ENCODE data around the gene MGLL. TPM values are rescaled to one million over a fixed set of nuclear protein-coding genes. Genes with fewer than 3 reads are reported as not detected.

MGLL gene
- total RNA-seq, 4 donors from 2014 or later = 37.9 to 54.3 (median 45.2) TPM

DNA sequence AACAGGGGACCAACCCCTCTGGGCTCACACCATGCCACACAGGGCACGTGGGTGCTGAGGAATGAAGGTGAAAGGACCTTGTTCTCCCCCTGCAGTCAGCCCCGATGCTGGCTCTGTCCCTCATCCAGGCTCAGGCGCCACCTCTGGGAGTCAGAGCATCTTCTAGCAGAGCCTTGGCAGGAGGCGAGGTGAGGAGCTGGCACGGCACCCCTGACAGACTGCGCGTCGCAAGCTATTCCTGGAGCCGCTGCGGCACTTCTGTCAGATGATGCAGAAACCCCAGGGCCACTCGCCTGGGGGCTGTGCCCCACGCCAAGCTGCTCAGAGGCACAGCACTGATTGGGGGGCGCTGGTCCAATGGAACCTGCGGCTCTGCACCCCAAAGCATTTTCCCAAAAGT, 62.0 kb downstream of the MGLL start:
- Histone ChIP-seq H3K4me3 (no peak overlapping the region), H3K9me3 (no peaks in the 10 kb centered on the region), H3K4me1 (peaks cover 10% of the 10 kb centered on the region), H3K36me3 (no peaks in the 10 kb centered on the region), H3K27ac (no peak overlapping the region), H3K27me3 (no peaks in the 10 kb centered on the region)
- 71% methylated on average over 1 of the region's 14 CpGs for WGBS
- TF ChIP-seq EP300 (IDR thresholded peaks at IDR 0.05) (no peak), POLR2AphosphoS5 (IDR thresholded peaks at IDR 0.05) (no peak), POLR2A (IDR thresholded peaks at IDR 0.05) (no peak)
- TF ChIP-seq, protein P1, sequence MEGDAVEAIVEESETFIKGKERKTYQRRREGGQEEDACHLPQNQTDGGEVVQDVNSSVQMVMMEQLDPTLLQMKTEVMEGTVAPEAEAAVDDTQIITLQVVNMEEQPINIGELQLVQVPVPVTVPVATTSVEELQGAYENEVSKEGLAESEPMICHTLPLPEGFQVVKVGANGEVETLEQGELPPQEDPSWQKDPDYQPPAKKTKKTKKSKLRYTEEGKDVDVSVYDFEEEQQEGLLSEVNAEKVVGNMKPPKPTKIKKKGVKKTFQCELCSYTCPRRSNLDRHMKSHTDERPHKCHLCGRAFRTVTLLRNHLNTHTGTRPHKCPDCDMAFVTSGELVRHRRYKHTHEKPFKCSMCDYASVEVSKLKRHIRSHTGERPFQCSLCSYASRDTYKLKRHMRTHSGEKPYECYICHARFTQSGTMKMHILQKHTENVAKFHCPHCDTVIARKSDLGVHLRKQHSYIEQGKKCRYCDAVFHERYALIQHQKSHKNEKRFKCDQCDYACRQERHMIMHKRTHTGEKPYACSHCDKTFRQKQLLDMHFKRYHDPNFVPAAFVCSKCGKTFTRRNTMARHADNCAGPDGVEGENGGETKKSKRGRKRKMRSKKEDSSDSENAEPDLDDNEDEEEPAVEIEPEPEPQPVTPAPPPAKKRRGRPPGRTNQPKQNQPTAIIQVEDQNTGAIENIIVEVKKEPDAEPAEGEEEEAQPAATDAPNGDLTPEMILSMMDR (IDR thresholded peaks at IDR 0.05) = no peak
- no peak for DNase-seq (ENCODE audit: low spot score in 2 of 2)

DNA sequence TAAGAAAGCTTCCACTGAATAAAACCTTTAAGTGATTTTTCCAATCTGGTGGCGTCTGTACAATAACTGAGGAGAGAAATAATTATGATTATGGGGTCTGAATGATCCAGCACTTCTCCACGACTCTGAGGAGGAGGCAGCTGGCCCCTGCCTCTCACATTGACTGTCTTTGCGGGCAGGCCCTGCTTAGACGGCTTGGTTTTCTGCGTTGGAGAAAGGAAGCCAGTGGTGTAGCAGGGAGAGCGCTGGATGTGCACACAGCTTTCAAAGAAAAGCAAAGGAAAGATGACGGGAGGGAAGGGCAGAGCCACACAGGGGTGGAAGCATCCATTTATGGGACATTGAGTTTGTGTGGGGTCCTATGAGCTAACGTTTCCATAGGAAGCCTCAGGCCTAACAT, 62.5 kb downstream of the MGLL start:
- Histone ChIP-seq H3K4me1 (peaks cover 10% of the 10 kb centered on the region), H3K9me3 (no peaks in the 10 kb centered on the region), H3K27me3 (no peaks in the 10 kb centered on the region), H3K27ac (no peak overlapping the region), H3K4me3 (no peak overlapping the region), H3K36me3 (no peaks in the 10 kb centered on the region)
- no peak for DNase-seq (ENCODE audit: low spot score in 2 of 2)
- WGBS = 86% methylated on average over 8 of the region's 8 CpGs
- TF ChIP-seq POLR2AphosphoS5 (IDR thresholded peaks at IDR 0.05) (no peak), EP300 (IDR thresholded peaks at IDR 0.05) (no peak), POLR2A (IDR thresholded peaks at IDR 0.05) (no peak)
- TF ChIP-seq, protein P1 (IDR thresholded peaks at IDR 0.05) = no peak

- 92% methylated on average over 3 of the region's 3 CpGs for WGBS
- TF ChIP-seq POLR2A (IDR thresholded peaks at IDR 0.05) (no peak), EP300 (IDR thresholded peaks at IDR 0.05) (no peak)
- TF ChIP-seq, protein P1 (IDR thresholded peaks at IDR 0.05) = no peak
Measured at GRCh38 chr3:127758013-127758412, 64.3 kb downstream of the MGLL start.

DNA sequence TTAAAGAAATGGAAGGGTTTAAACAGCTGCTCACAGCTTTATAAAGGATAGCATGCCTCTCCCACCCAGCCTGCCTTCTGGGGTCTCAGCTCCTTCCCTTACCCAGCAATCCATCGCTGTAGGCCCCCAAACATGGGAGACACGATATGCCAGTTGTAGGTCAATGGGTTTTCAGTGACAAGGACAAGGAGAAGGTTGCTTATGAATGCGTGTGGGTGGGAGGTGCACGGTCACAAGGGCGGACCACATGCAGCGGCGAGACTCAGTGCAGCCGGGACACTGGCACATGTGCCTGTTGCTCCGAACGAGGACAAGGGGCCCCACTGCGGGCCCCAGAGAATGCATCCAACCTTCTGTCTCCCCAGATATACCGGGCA, 67.0 kb downstream of the MGLL start:
- no peak for DNase-seq (ENCODE audit: low spot score in 2 of 2)
- Histone ChIP-seq H3K9me3 (no peaks in the 10 kb centered on the region), H3K4me3 (no peak overlapping the region), H3K27ac (no peak overlapping the region), H3K4me1 (peaks cover 7% of the 10 kb centered on the region), H3K27me3 (no peaks in the 10 kb centered on the region), H3K36me3 (no peaks in the 10 kb centered on the region)
- WGBS = 94% methylated on average over 12 of the region's 12 CpGs
- TF ChIP-seq POLR2A (IDR thresholded peaks at IDR 0.05) (no peak), POLR2AphosphoS5 (IDR thresholded peaks at IDR 0.05) (no peak), EP300 (IDR thresholded peaks at IDR 0.05) (no peak)
- TF ChIP-seq, protein P1 (IDR thresholded peaks at IDR 0.05) = no peak

More at GRCh38 chr3:127758013-127758412, 64.3 kb downstream of the MGLL start:
- no peak overlapping the region for H3K27ac ChIP-seq
- no peaks in the 10 kb centered on the region for H3K36me3 ChIP-seq
- H3K9me3 ChIP-seq = no peaks in the 10 kb centered on the region
- no peak for DNase-seq (ENCODE audit: low spot score in 2 of 2)
- H3K4me3 ChIP-seq = no peak overlapping the region
- H3K27me3 ChIP-seq = no peaks in the 10 kb centered on the region
- H3K4me1 ChIP-seq = peaks cover 7% of the 10 kb centered on the region

GRCh38 chr3:127754411-127755304, 67.7 kb downstream of the MGLL start:
- no peak for DNase-seq (ENCODE audit: low spot score in 2 of 2)
- Histone ChIP-seq H3K9me3 (no peaks in the 10 kb centered on the region), H3K4me3 (no peak overlapping the region), H3K27me3 (no peaks in the 10 kb centered on the region), H3K27ac (no peak overlapping the region), H3K4me1 (peaks cover 9% of the 10 kb centered on the region), H3K36me3 (no peaks in the 10 kb centered on the region)
- 79% methylated on average over 31 of the region's 34 CpGs for WGBS
- TF ChIP-seq POLR2A (IDR thresholded peaks at IDR 0.05) (no peak), EP300 (IDR thresholded peaks at IDR 0.05) (no peak), POLR2AphosphoS5 (IDR thresholded peaks at IDR 0.05) (no peak)
- TF ChIP-seq, protein P1 (IDR thresholded peaks at IDR 0.05) = no peak

Measured in suprapubic skin (tissue), 4 donors.